ENCODE results near the gene HBD.

- TF ChIP-seq, protein P1, sequence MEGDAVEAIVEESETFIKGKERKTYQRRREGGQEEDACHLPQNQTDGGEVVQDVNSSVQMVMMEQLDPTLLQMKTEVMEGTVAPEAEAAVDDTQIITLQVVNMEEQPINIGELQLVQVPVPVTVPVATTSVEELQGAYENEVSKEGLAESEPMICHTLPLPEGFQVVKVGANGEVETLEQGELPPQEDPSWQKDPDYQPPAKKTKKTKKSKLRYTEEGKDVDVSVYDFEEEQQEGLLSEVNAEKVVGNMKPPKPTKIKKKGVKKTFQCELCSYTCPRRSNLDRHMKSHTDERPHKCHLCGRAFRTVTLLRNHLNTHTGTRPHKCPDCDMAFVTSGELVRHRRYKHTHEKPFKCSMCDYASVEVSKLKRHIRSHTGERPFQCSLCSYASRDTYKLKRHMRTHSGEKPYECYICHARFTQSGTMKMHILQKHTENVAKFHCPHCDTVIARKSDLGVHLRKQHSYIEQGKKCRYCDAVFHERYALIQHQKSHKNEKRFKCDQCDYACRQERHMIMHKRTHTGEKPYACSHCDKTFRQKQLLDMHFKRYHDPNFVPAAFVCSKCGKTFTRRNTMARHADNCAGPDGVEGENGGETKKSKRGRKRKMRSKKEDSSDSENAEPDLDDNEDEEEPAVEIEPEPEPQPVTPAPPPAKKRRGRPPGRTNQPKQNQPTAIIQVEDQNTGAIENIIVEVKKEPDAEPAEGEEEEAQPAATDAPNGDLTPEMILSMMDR (conservative IDR thresholded peaks at IDR 0.05; ENCODE audit: low read length), result no peak
- no peak for TF ChIP-seq EZH2phosphoT487 (IDR thresholded peaks at IDR 0.05; ENCODE audit: borderline replicate concordance, low read depth, low read length)
Observed at GRCh38 chr11:5227681-5228080, 6.6 kb downstream of the HBD start.

All from OCI-LY7 (cell line).